ENCODE data around the gene TMEM123.

TMEM123 gene

DNA sequence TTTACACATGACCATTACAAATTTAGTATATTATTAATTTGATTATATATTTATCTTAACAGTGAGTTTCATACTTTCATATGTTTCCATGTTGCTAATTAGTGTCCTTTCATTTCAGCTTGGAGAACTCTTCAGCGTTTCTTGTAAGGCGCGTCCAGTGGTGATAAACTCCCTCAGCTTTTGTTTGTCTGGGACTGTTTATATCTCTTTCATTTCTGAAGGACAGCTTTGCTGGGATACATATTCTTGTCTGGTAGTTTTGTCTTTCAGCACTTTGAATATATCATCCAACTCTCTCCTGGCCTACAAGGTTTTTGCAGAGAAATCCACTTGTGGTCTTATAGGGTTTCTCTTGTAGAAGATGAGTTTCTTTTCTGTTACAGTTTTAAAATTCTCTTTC lies 93.2 kb downstream of the TMEM123 start:
- Histone ChIP-seq H3K79me2 (ENCODE audit: insufficient read depth, low read length) (peaks cover 14% of the 10 kb centered on the region), H3K4me2 (ENCODE audit: insufficient read depth, low read length) (no peak overlapping the region)

DNA sequence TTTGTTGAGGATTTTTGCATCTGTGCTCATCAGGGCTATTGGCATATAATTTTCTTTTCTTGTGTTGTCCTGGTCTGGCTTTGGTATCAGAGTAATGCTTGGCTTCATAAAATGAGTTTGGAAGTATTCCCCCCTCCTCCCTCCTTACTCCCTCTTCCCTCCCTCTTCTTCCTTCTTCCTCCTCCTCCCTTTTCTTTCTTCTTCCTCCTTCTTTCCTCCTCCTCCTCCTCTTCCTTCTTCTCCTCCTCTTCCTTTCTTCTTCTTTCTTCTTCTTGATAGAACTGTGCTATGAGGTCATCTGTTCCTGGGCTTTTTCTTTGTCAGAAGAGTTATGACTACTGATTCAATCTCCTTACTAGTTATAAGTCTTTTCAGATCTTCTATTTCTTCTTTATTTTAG lies 95.4 kb downstream of the TMEM123 start:
- H3K9ac ChIP-seq (ENCODE audit: low read depth, low read length), result no peak overlapping the region
- peaks cover 26% of the 10 kb centered on the region for H3K36me3 ChIP-seq (ENCODE audit: insufficient read depth, low read length)
- peaks cover 10% of the 10 kb centered on the region for H4K20me1 ChIP-seq (ENCODE audit: insufficient read depth, low read length)
- H3K27me3 ChIP-seq (ENCODE audit: insufficient read depth, low read length, poor library complexity), result no peaks in the 10 kb centered on the region
- DNase-seq, result no peak
- H3K27ac ChIP-seq (ENCODE audit: low read length), result no peak overlapping the region
- no peak overlapping the region for H2AFZ ChIP-seq (ENCODE audit: low read depth, low read length)
- peaks cover 17% of the 10 kb centered on the region for H3K79me2 ChIP-seq (ENCODE audit: insufficient read depth, low read length)
- no peak overlapping the region for H3K4me3 ChIP-seq (ENCODE audit: low read depth in 1 of 2, low read length in 2 of 2)
- no peak overlapping the region for H3K4me2 ChIP-seq (ENCODE audit: insufficient read depth, low read length)
- H3K4me1 ChIP-seq (ENCODE audit: insufficient read depth, low read length), result peaks cover 22% of the 10 kb centered on the region
- no peak for ATAC-seq (ENCODE audit: insufficient read depth, low read depth)
- TF ChIP-seq EZH2 (IDR thresholded peaks at IDR 0.05; ENCODE audit: borderline replicate concordance, low read depth, low read length, severe bottlenecking), result no peak
- TF ChIP-seq, protein P1, sequence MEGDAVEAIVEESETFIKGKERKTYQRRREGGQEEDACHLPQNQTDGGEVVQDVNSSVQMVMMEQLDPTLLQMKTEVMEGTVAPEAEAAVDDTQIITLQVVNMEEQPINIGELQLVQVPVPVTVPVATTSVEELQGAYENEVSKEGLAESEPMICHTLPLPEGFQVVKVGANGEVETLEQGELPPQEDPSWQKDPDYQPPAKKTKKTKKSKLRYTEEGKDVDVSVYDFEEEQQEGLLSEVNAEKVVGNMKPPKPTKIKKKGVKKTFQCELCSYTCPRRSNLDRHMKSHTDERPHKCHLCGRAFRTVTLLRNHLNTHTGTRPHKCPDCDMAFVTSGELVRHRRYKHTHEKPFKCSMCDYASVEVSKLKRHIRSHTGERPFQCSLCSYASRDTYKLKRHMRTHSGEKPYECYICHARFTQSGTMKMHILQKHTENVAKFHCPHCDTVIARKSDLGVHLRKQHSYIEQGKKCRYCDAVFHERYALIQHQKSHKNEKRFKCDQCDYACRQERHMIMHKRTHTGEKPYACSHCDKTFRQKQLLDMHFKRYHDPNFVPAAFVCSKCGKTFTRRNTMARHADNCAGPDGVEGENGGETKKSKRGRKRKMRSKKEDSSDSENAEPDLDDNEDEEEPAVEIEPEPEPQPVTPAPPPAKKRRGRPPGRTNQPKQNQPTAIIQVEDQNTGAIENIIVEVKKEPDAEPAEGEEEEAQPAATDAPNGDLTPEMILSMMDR (IDR thresholded peaks at IDR 0.05; ENCODE audit: borderline replicate concordance, extremely low read depth, low read length, poor library complexity, severe bottlenecking), result no peak
- no peaks in the 10 kb centered on the region for H3K9me3 ChIP-seq (ENCODE audit: insufficient read depth, low read length, severe bottlenecking)

More for the DNA sequence above, 93.2 kb downstream of the TMEM123 start:
- TF ChIP-seq, protein P1 (IDR thresholded peaks at IDR 0.05; ENCODE audit: borderline replicate concordance, extremely low read depth, low read length, poor library complexity, severe bottlenecking), result no peak
- TF ChIP-seq EZH2 (IDR thresholded peaks at IDR 0.05; ENCODE audit: borderline replicate concordance, low read depth, low read length, severe bottlenecking), result no peak
- no peak overlapping the region for H2AFZ ChIP-seq (ENCODE audit: low read depth, low read length)
- no peak for DNase-seq
- no peaks in the 10 kb centered on the region for H3K27me3 ChIP-seq (ENCODE audit: insufficient read depth, low read length, poor library complexity)
- peaks cover 28% of the 10 kb centered on the region for H3K36me3 ChIP-seq (ENCODE audit: insufficient read depth, low read length)
- ATAC-seq (ENCODE audit: insufficient read depth, low read depth), result no peak
- H3K9ac ChIP-seq (ENCODE audit: low read depth, low read length), result no peak overlapping the region
- H4K20me1 ChIP-seq (ENCODE audit: insufficient read depth, low read length), result peaks cover 10% of the 10 kb centered on the region
- no peak overlapping the region for H3K27ac ChIP-seq (ENCODE audit: low read length)
- H3K9me3 ChIP-seq (ENCODE audit: insufficient read depth, low read length, severe bottlenecking), result no peaks in the 10 kb centered on the region
- no peak overlapping the region for H3K4me3 ChIP-seq (ENCODE audit: low read depth in 1 of 2, low read length in 2 of 2)
- H3K4me1 ChIP-seq (ENCODE audit: insufficient read depth, low read length), result peaks cover 33% of the 10 kb centered on the region

- H3K4me3 ChIP-seq (ENCODE audit: low read depth in 1 of 2, low read length in 2 of 2), result peak overlapping the region; percentile 71 to 80
- DNase-seq (peak; percentile 40), ATAC-seq (ENCODE audit: insufficient read depth, low read depth) (peak; percentile 33)
- TF ChIP-seq, protein P1 (IDR thresholded peaks at IDR 0.05; ENCODE audit: borderline replicate concordance, extremely low read depth, low read length, poor library complexity, severe bottlenecking), result no peak
- TF ChIP-seq EZH2 (IDR thresholded peaks at IDR 0.05; ENCODE audit: borderline replicate concordance, low read depth, low read length, severe bottlenecking), result no peak
- H3K4me2 ChIP-seq (ENCODE audit: insufficient read depth, low read length), result peak overlapping the region; percentile 71
- H3K27me3 ChIP-seq (ENCODE audit: insufficient read depth, low read length, poor library complexity), result no peaks in the 10 kb centered on the region
- H2AFZ ChIP-seq (ENCODE audit: low read depth, low read length), result peak overlapping the region; percentile 95
- no peaks in the 10 kb centered on the region for H3K9me3 ChIP-seq (ENCODE audit: insufficient read depth, low read length, severe bottlenecking)
- H3K9ac ChIP-seq (ENCODE audit: low read depth, low read length), result peak overlapping the region; percentile 81
- peaks cover 19% of the 10 kb centered on the region; the same call in 1 of the 2 replicates for H3K36me3 ChIP-seq (ENCODE audit: insufficient read depth, low read length)
- peak overlapping the region; percentile 87 for H3K27ac ChIP-seq (ENCODE audit: low read length)
- H4K20me1 ChIP-seq (ENCODE audit: insufficient read depth, low read length), result no peaks in the 10 kb centered on the region
- H3K4me1 ChIP-seq (ENCODE audit: insufficient read depth, low read length), result peaks cover 29% of the 10 kb centered on the region
- H3K79me2 ChIP-seq (ENCODE audit: insufficient read depth, low read length), result peaks cover 43% of the 10 kb centered on the region
Observed at GRCh38 chr11:102347462-102348370, 104.8 kb downstream of the TMEM123 start.

Data from DND-41 (cell line).